GM18498 (cell line): ENCODE results near the gene RAET1E.
"Not testable (repeated sequence)": the region's sequence is repeated elsewhere in the genome, so short reads cannot be mapped to it uniquely, and the experiment has no call there.

Experiments used
- ATAC-seq: cut with Tn5 transposase; IDR thresholded peaks from one replicate; pipeline ENCODE4 v1.9.1; 2021; ENCODE audit warnings: mild to moderate bottlenecking, moderate library complexity; ENCODE audit not compliant: unreplicated experiment

The RAET1E gene

DNA sequence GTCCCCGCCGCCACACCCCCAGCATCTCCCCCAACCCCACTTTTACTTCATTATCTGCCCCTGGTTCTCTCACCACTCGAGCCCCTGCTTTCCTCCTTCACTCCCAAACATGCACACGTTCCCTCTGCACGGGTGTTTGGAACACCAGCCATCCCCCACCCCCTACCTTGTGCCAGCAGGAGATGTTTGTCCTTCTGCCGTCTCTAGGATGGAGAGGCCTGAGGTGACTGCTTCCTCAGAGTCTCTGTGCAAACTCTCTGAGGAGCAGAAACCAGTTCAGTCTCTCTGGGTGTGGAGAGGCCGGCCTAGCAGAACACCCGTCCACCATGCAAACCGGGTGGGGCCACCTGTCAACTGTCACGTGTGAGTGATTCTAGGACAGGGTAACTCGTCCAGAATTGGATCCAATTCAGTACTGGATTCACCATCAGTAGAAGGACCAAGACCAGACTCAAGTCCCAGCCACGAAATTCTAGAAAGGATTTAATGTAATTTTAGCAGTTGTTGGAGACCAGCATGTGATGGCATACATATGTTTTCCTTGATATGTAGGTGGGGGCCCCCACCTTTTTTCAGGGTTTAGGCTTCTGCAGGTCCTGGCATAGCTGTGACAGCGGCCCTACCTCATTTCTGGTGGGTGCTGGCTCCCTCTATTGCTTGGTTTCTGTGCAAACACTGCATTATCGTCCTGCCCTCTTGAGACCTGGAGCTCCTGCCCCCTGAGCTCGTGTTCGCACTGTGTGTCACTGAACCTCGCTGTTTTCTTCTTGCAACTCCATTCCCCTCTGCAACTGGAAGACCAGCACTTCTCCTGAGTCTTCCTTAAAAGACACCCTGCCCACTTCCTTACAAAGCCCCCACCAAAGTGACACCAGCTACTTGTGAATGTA lies at the start of gene RAET1E:
Gene RAET1E (minus strand): TSS at position 259 of the 890 bp plus-strand sequence. CDS start 7,212 bp downstream, outside the sequence.
- no peak for ATAC-seq

DNA sequence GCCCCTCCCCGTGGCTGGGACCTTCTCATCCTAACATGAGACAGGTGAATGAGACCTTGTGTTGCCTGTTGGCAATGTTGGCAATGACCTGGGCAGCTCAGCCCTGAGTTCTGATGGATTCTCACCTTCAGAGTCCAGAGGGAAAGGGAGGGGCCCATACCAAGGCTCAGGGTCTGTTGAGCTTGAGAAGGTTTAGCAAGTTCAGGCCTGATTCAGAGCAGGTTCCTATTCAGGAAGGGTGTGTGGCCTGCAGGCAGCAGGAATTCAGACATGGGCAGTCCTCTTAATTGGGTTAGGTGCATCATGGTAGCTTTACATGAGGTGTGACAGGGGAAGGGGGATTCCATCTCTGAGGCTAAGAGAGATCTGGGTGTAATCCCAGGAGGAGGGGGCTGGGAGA lies 49.6 kb upstream of the RAET1E start:
- ATAC-seq: not testable (repeated sequence)

DNA sequence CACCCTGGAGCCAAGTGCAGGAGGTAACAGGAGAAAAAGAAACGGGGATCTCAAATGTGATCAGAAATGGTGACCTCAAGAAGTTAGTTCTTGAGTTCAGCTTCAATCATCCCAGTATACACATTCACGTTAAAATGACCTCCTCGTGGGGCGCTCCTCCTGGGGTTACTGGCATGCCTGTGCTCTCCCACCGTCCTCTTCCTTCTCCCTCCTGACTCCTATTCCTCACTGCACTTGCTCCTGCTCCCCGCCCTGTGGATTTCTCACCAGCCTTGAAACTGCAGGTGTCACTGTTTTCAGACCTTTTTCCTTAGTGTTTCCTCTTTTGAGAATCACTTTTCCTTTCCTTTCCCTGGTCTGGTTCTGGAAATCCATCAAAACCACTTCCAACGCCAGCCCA lies 48.7 kb upstream of the RAET1E start:
- not testable (repeated sequence) for ATAC-seq

DNA sequence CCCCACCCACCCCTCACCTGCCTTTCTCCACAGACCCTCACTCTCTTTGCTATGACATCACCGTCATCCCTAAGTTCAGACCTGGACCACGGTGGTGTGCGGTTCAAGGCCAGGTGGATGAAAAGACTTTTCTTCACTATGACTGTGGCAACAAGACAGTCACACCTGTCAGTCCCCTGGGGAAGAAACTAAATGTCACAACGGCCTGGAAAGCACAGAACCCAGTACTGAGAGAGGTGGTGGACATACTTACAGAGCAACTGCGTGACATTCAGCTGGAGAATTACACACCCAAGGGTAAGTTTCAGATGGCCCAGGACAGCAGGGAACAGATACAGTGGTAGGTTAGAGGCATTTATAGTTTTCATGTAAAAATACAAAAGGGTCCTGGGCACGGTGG lies 47.4 kb upstream of the RAET1E start:
- ATAC-seq: not testable (repeated sequence)

DNA sequence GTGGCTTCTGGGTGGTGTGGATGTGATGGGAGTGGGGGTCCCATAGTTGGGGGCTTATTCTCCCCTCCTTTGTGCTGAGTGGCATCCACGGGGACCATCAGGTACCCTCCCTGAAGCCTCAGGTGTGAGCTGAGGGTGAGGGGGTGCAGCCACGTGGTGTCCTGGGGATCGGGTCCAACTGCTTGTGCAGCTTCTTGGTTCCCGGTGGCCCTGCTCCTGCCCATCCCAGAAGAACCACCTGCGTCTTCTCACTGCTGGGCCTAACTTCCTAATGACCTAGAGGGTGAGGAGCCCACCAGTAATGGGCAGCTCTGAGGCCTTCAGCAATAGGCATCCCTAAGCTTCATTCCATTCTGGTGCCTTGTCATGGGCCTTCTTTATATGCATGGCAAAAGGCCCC lies 45.4 kb upstream of the RAET1E start:
- not testable (repeated sequence) for ATAC-seq

- ATAC-seq: no peak
Observed at GRCh38 chr6:149942461-149942829, 44.5 kb upstream of the RAET1E start.

- no peak for ATAC-seq
Observed at GRCh38 chr6:149941583-149942460, 43.9 kb upstream of the RAET1E start, which contains the start of gene ULBP2. Gene ULBP2, plus strand, starts transcription at chr6:149942014. Its CDS starts 59 bp downstream, at chr6:149942073.

GRCh38 chr6:149940672-149940982 lies 42.7 kb upstream of the RAET1E start:
- no peak for ATAC-seq

DNA sequence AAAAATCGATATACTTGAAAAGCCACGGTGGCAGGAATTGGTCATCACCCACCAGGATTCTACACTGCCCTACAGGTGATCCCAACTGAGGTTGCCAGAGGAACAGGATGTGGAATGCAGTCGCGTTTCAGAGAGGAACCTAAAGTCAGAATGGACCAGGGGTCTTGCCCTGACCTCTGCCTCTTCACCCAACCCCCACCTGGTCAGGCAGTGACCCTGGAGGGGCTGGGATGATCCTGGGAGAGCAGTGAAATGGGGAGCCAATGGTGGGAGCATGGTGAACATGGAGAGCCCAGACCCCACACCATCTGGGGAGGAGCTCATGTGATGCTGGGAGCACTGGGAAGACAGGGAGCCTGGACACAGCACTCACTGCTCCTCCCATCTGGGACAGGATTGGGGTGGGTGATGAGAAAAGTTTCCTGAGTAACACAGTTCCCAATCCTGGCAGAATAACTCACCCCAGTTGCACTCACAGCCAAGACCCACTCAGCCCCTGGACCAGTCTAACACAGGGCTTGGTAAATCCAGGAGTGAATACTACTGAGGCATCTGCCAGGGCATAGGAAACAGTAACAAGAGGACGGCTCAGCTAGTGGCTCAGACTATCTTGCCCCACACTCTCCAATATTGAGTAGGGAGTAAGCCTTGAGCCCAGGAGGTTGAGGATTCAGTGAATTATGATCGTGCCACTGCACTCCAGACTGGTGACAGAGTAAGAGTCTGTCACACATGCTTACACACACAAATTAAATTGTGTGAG lies 42.2 kb upstream of the RAET1E start:
- no peak for ATAC-seq

DNA sequence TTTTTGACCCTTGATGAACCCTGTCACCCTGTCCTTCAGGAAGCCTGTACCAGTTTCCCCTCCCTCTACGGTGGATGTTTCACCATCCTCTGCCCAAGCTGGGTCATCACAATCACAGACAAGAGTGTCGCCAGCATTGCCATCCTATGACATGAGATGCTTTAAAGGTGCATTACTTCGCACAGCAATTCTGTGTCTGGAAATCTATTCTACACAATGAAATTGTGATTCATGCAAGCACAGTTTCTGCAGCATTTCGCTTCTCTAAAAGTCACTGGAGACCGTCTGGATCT lies 41.4 kb upstream of the RAET1E start:
- ATAC-seq: no peak

DNA sequence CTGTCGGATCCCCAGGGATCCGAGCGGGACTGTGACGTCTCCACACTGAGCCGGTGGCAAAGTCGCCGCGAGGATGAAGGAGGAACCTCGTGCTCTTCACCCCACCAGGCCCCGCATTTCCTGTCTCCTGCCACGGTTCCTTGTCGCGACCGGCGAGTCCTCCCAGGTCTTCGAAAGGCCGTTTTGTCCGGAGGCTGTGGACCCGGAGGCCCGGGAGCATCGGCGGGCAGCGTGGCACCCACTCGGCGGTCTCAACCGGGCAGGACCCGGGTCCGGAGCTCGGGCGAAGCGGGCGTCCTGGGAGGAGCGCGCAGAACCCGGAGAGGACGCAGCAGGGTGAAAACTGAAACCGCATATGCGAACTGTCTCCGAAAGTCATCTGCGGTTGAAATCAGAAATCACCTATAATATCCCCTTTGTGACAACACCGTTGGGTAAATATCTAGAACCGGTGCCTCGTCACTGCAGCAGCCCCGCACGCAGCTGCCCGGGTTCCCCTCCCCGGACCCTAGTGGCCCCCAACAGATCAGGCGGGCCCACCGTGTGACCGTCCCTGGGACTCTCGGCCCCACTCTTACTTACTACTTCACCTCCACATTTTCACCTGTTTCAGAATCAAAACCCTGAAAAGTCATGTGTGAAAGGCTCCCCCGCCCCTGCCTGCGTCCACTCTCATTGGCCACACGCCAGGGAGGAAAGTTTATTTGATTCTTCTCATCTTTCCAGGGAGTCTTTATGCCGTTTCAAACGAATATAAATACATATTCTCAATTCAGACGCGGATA lies 40.9 kb upstream of the RAET1E start:
- peak; percentile 85 for ATAC-seq

DNA sequence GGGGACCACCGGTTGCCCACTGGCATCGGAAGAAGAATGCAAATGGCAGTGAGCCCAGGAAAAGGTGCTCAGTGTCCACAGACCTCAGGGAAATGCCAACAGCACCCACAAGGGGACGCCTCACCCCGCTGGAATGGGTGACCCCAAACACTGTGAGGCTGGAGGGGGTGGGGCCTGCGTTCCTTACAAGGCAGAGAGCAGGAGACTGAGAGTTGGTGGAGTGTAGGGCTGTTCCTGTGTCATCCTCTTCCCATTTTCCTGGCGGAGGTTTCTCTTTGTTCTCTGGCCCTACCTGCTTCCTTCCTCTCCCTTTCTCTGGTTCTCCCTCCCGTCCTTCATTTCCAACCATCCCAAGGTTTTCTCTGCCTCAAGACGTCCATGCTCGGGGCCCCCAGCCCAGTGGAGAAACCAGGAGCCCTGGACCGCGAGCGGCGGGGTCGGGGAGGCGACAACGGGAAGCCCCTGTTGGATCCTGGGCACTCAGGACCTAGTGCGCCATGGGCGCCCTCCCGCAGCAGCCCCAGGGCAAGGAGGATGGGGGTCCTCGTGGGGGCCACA lies 40.2 kb upstream of the RAET1E start:
- not testable (repeated sequence) for ATAC-seq

GRCh38 chr6:149936743-149937142 lies 38.8 kb upstream of the RAET1E start:
- ATAC-seq: no peak

DNA sequence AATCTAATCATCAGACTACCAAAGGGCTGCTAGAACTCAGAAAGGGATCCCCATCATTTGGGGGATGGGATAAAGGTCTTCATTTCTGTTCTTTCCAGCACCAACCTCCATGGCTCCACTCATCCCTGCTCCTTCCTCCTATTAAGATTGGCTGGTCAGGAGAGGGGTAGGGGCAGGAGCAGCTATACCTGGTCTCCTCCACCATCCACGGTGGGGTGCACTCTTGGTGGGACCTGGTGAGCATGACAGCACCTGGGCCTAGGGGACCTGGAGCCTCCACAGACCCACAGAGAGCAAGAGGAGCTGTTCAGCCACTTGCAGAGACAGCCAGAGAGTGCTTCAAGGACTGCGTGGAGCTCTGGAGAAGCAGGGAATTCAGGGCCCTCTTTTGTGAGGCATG lies 37.8 kb upstream of the RAET1E start:
- ATAC-seq: no peak

DNA sequence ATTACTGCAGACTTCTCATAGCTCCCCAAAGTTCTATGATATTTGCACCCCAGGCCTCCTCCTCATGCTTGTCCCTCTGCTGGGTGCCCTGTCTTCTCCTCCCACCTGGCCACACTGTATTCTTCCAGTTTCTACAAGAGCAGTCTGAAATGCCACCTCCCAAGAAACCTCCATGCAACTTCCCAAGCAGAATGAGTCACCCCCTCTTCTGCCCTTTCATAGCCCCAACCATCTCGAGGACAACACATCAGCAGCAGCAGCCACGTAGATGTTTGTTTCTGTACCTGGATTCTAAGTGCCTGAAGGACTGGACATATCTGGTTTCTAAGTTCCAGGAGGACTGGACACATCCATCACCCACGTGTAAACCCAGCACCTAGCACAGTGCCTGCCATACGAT lies 37.3 kb upstream of the RAET1E start:
- no peak for ATAC-seq

GRCh38 chr6:149934249-149935156 lies 36.6 kb upstream of the RAET1E start:
- peak; percentile 33 for ATAC-seq

DNA sequence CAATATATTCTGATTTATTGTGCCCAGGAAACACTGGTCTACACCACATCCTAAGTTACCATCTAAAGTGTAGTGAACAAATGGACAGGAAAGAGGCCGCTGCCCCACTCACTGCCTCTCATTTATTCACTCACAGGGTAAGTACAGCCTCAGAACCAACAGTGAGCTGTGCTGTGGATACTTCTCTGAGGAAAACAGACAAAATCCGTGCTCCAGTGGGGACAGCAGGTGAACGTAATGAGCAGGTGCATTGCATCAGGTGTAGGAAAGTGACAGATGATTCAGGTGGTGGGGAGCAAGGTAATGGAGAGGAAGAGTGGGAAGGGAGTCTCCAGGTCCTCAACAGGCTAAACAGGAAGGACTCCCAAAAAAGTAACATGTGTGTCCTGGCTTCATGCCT lies 35.5 kb upstream of the RAET1E start:
- ATAC-seq: no peak

GRCh38 chr6:149933036-149933435 lies 35.1 kb upstream of the RAET1E start:
- no peak for ATAC-seq

DNA sequence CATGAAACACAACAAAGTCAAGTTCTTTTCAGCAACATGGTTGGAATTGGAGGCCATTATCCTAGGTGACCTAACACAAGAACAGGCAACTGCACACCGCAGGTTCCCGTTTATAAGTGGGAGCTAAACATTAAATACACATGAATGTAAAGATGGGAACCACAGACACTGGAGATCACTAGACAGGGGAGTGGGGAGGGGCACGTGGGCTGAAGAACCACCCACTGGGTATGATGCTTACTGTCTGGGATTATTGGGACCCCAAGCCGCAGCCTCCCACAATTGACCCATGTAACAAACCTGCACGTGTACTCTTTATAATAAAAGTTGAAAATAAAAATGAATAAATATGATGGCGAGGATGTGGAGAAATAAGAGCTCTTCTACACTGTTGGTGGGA lies 33.6 kb upstream of the RAET1E start:
- ATAC-seq: no peak
